Astrocyte (in vitro differentiated cells and primary cell): Measurements from ENCODE around the gene ZNF584.

Experiments
- CTCF ChIP-seq: IDR thresholded peaks from 2 replicates; pipeline ENCODE4 v1.5.1; 2011; ENCODE audit warnings: low read depth, mild to moderate bottlenecking, inconsistent platforms, low read length, moderate library complexity; ENCODE audit not compliant: insufficient read depth
- EZH2 ChIP-seq: IDR thresholded peaks from 2 replicates; pipeline ENCODE4 v1.6.1; 2012; ENCODE audit warnings: mild to moderate bottlenecking, low read length, inconsistent platforms; ENCODE audit not compliant: insufficient read depth

DNA sequence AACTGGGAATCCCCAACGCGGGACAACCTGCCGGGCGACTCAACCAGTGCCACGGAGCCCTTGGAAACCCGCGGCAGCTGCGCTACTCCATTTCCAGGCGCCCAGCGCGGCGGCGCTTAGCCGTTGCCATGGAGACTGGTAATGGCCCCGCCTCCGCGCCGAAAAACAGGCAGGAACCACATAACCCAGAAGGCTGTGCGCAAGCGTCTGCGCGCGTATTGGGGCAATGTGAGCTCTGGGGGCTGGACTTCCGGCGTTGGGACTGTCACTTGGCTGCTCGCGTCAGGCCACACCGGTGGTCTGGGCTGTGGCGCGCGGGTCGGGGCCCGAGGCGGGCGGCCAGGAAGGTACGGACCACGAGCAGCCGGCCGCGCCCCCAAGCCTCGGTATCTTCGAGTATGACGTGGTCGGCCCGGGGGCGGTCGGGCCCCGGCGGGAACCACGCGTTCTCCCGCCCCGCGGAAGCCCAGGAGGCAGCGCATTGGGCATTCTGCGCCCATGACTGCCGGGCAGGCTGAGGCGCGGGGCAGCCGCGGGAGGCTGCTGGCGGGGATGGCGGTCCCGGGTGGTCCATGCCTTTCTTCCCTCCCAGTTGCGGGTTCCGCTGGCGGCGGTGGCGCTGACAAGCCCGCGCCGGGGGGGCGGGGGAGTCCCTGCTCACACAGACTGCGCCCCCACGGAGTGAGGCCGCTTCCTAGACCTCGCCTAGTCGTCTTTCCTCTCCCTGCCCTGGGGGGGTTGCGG is 43.1 kb downstream of the ZNF584 start, which contains the start of gene ZNF324B:
- TF ChIP-seq CTCF (no peak), EZH2 (no peak)
